GM21390 (cell line): ENCODE data around the gene MYO1D.
"Not testable (repeated sequence)": the region's sequence is repeated elsewhere in the genome, so short reads cannot be mapped to it uniquely, and the experiment has no call there.

Source experiments
- ATAC-seq: cut with Tn5 transposase; IDR thresholded peaks from one replicate; pipeline ENCODE4 v1.9.1; 2021; ENCODE audit not compliant: unreplicated experiment

The MYO1D gene

GRCh38 chr17:32693194-32693897 is 183.6 kb downstream of the MYO1D start:
- no peak for ATAC-seq

GRCh38 chr17:32692179-32692578 is 184.7 kb downstream of the MYO1D start:
- ATAC-seq, result no peak

- ATAC-seq, result no peak
These were observed 187.6 kb downstream of the MYO1D start for GRCh38 chr17:32689348-32689747.

GRCh38 chr17:32688221-32688620 is 188.7 kb downstream of the MYO1D start:
- ATAC-seq, result no peak

GRCh38 chr17:32684087-32684958 is 192.6 kb downstream of the MYO1D start:
- ATAC-seq, result no peak

- no peak for ATAC-seq
These were observed 203.0 kb downstream of the MYO1D start for GRCh38 chr17:32673964-32674363.

GRCh38 chr17:32672711-32673110 is 204.2 kb downstream of the MYO1D start:
- ATAC-seq, result no peak

GRCh38 chr17:32671896-32672295 is 205.0 kb downstream of the MYO1D start:
- no peak for ATAC-seq

- no peak for ATAC-seq
These were observed 211.9 kb downstream of the MYO1D start for GRCh38 chr17:32664936-32665583.

- no peak for ATAC-seq
These were observed 216.4 kb downstream of the MYO1D start for GRCh38 chr17:32660496-32660985.

- ATAC-seq, result no peak
These were observed 217.5 kb downstream of the MYO1D start for GRCh38 chr17:32659419-32659842.

GRCh38 chr17:32658470-32659418 is 218.2 kb downstream of the MYO1D start:
- no peak for ATAC-seq

GRCh38 chr17:32656886-32657285 is 220.0 kb downstream of the MYO1D start:
- no peak for ATAC-seq

GRCh38 chr17:32654324-32654723 is 222.6 kb downstream of the MYO1D start:
- no peak for ATAC-seq

- ATAC-seq, result no peak
These were observed 225.8 kb downstream of the MYO1D start for GRCh38 chr17:32651084-32651483.

- no peak for ATAC-seq
These were observed 228.5 kb downstream of the MYO1D start for GRCh38 chr17:32648450-32648849.

- ATAC-seq, result no peak
These were observed 230.0 kb downstream of the MYO1D start for GRCh38 chr17:32646941-32647340.

- not testable (repeated sequence) for ATAC-seq
These were observed 235.4 kb downstream of the MYO1D start for GRCh38 chr17:32641514-32641913.

GRCh38 chr17:32636598-32637218 is 240.2 kb downstream of the MYO1D start:
- ATAC-seq, result no peak

- ATAC-seq, result no peak
These were observed 242.8 kb downstream of the MYO1D start for GRCh38 chr17:32634167-32634566.
